Measurements from ENCODE around the gene CACNG6.

DNA sequence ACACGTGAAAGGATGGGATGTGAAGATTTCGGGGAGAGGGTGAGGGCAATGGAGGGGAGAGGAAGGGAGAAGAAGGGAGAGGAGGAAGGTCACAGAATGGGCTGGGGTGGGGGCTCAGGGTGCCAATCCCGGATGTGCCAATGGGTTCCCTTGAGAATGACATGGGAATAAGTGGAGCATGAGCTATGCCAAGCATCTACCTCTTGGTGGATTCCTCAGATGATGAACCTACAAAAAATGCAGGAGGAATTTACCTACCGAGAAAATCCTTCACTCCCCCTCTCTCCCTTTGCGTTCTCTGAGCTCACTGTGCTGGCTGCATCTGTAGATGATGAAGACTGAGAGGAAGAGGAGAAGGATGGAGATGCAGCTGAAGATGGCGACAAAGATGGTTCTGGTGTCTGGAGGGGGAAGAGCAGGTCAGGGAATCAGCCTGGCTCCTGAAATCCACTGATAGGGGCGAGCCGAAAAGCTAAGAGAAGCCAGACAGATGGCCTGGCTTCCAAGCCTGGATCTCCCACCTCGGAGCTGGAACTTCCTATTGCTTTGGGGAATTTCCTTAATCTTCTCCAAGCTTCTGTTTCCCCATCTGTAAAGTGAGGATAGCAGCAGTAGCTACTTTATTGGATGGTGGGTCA is 50.7 kb downstream of the CACNG6 start:
- TF ChIP-seq, protein P1, sequence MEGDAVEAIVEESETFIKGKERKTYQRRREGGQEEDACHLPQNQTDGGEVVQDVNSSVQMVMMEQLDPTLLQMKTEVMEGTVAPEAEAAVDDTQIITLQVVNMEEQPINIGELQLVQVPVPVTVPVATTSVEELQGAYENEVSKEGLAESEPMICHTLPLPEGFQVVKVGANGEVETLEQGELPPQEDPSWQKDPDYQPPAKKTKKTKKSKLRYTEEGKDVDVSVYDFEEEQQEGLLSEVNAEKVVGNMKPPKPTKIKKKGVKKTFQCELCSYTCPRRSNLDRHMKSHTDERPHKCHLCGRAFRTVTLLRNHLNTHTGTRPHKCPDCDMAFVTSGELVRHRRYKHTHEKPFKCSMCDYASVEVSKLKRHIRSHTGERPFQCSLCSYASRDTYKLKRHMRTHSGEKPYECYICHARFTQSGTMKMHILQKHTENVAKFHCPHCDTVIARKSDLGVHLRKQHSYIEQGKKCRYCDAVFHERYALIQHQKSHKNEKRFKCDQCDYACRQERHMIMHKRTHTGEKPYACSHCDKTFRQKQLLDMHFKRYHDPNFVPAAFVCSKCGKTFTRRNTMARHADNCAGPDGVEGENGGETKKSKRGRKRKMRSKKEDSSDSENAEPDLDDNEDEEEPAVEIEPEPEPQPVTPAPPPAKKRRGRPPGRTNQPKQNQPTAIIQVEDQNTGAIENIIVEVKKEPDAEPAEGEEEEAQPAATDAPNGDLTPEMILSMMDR (IDR thresholded peaks at IDR 0.05): no peak
- TF ChIP-seq ZFX (IDR thresholded peaks at IDR 0.05; ENCODE audit: borderline replicate concordance): no peak

Measured in 22Rv1 (cell line).